LNCaP clone FGC (cell line): Measurements from ENCODE around the gene PRPF8.

Source experiments
- DNase-seq: peaks from one replicate; pipeline ENCODE4 v3.0.0-alpha.2; 2011; ENCODE audit warnings: low read depth
- H3K4me3 ChIP-seq: 2 replicates; pipeline ENCODE4 v1.5.1; 2011; ENCODE audit warnings: mild to moderate bottlenecking, low read depth, low read length, control low read depth
- CTCF ChIP-seq: IDR thresholded peaks from 2 replicates; pipeline ENCODE4 v1.5.1; 2012; ENCODE audit warnings: mild to moderate bottlenecking; ENCODE audit not compliant: control insufficient read depth, insufficient read depth; ENCODE audit errors: extremely low read depth

Gene PRPF8

GRCh38 chr17:1684378-1685189, at the start of gene PRPF8:
PRPF8 (minus strand) TSS chr17:1684867; CDS start chr17:1684571, 296 bp downstream.
- DNase-seq, result peak; percentile 91
- TF ChIP-seq CTCF, result no peak
- peak within 1 kb of the TSS; percentile 88 for H3K4me3 ChIP-seq

- no peak for DNase-seq
- no peak overlapping the region for H3K4me3 ChIP-seq
- no peak for TF ChIP-seq CTCF
Observed at GRCh38 chr17:1733759-1734158, 49.1 kb upstream of the PRPF8 start.

- no peak for DNase-seq
- no peak for TF ChIP-seq CTCF
- H3K4me3 ChIP-seq, result no peak overlapping the region
Observed at GRCh38 chr17:1732833-1733321, 48.2 kb upstream of the PRPF8 start.

GRCh38 chr17:1732241-1732832, 47.7 kb upstream of the PRPF8 start:
- DNase-seq, result no peak
- no peak overlapping the region for H3K4me3 ChIP-seq
- TF ChIP-seq CTCF, result no peak

GRCh38 chr17:1731194-1731506, 46.5 kb upstream of the PRPF8 start:
- DNase-seq, result no peak
- no peak for TF ChIP-seq CTCF
- H3K4me3 ChIP-seq, result no peak overlapping the region

- no peak for DNase-seq
- TF ChIP-seq CTCF, result no peak
- no peak overlapping the region for H3K4me3 ChIP-seq
Observed at GRCh38 chr17:1730326-1731193, 45.9 kb upstream of the PRPF8 start.
